GM12801 (cell line): ENCODE data around the gene MTARC2.

Experiments used
- CTCF ChIP-seq: IDR thresholded peaks from one replicate; pipeline ENCODE4 v1.5.1; 2011; ENCODE audit warnings: control low read depth; ENCODE audit not compliant: insufficient read length; ENCODE audit errors: extremely low read depth

Gene MTARC2

GRCh38 chr1:220797044-220797443, 48.9 kb downstream of the MTARC2 start:
- TF ChIP-seq CTCF, result no peak

GRCh38 chr1:220797553-220797952, 49.4 kb downstream of the MTARC2 start:
- no peak for TF ChIP-seq CTCF

GRCh38 chr1:220798338-220798737, 50.2 kb downstream of the MTARC2 start:
- TF ChIP-seq CTCF, result no peak

GRCh38 chr1:220800262-220800661, 52.1 kb downstream of the MTARC2 start:
- no peak for TF ChIP-seq CTCF

GRCh38 chr1:220803401-220804201, 55.5 kb downstream of the MTARC2 start:
- no peak for TF ChIP-seq CTCF

- TF ChIP-seq CTCF, result no peak
Measured at GRCh38 chr1:220804202-220804586, 56.1 kb downstream of the MTARC2 start.

GRCh38 chr1:220806408-220806807, 58.3 kb downstream of the MTARC2 start:
- no peak for TF ChIP-seq CTCF
